HG03378 (cell line): ENCODE data around the gene UBAP1L.
A peak's percentile ranks its signal among the peaks of the same experiment; 100 is the strongest.

ENCODE experiments used
- ATAC-seq: cut with Tn5 transposase; IDR thresholded peaks from one replicate; pipeline ENCODE4 v1.9.1; 2021; ENCODE audit warnings: mild to moderate bottlenecking, moderate library complexity; ENCODE audit not compliant: unreplicated experiment

UBAP1L gene

GRCh38 chr15:65048241-65048640, 66.8 kb downstream of the UBAP1L start:
- no peak for ATAC-seq

GRCh38 chr15:65044724-65045481, 70.1 kb downstream of the UBAP1L start, which contains the start of gene SLC51B:
Gene SLC51B, plus strand, starts transcription at chr15:65045387. Its CDS starts 4,618 bp downstream, at chr15:65050005.
- no peak for ATAC-seq

GRCh38 chr15:65044218-65044617, 70.8 kb downstream of the UBAP1L start:
- ATAC-seq = peak; percentile 68

GRCh38 chr15:65042776-65043327, 72.1 kb downstream of the UBAP1L start:
- no peak for ATAC-seq
